Nephron (organoid): Measurements from ENCODE around the gene GHRH.

Experiments
- H3K27ac Mint-ChIP-seq, 3 experiments: 2 replicates each; pipeline ENCODE4 v1.8.0; 2020; ENCODE audit warnings: mixed read lengths in 3 of 3, mild to moderate bottlenecking in 2 of 3, moderate library complexity in 1 of 3
- H3K27me3 Mint-ChIP-seq: 2 replicates; pipeline ENCODE4 v1.8.0; 2021; ENCODE audit warnings: low read depth, mild to moderate bottlenecking, moderate library complexity, mixed read lengths
- H3K36me3 Mint-ChIP-seq: 2 replicates; pipeline ENCODE4 v1.8.0; 2020; ENCODE audit warnings: low read depth, mixed read lengths
- H3K4me1 Mint-ChIP-seq: 2 replicates; pipeline ENCODE4 v1.8.0; 2020; ENCODE audit warnings: mixed read lengths
- H3K4me3 Mint-ChIP-seq, 3 experiments: 2 replicates each; pipeline ENCODE4 v1.8.0; 2020; ENCODE audit warnings: mild to moderate bottlenecking in 3 of 3, mixed read lengths in 3 of 3, moderate library complexity in 2 of 3
- H3K9me3 Mint-ChIP-seq: 2 replicates; pipeline ENCODE4 v1.8.0; 2020; ENCODE audit warnings: mixed read lengths
- TF ChIP-seq, protein P1 (sequence below), 3 experiments: fragments of 200-600 bp; sonication (generic); IDR thresholded peaks; one replicate each; pipeline ENCODE4 v1.5.0; 2021; ENCODE audit warnings: antibody characterized with exemption in 3 of 3; ENCODE audit not compliant: unreplicated experiment in 3 of 3

Gene GHRH

DNA sequence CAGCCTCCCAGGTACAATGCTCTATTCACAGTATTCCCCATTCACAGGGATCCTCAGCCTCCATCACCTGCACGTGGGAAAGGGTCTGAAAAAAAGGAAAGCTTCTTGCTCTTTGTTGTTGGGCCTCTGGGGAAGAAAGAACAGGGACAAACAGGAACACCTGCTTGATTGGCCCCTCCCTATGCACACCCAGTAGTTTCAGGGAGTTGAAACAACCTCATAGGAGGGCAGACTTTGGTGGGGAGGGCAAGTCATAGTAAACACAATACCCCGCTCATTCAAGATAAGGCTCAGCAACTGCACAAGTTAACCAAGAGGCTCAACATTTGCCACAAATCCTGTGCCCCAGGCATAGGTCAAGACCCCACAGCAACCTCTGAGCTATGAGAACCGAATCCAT lies 1.7 kb downstream of the GHRH start:
- Mint-ChIP-seq H3K27ac (no peak overlapping the region), H3K4me1 (peaks cover 5% of the 10 kb centered on the region), H3K9me3 (no peaks in the 10 kb centered on the region), H3K27me3 (peaks cover 19% of the 10 kb centered on the region), H3K4me3 (no peak overlapping the region), H3K36me3 (no peaks in the 10 kb centered on the region)
- TF ChIP-seq, protein P1, sequence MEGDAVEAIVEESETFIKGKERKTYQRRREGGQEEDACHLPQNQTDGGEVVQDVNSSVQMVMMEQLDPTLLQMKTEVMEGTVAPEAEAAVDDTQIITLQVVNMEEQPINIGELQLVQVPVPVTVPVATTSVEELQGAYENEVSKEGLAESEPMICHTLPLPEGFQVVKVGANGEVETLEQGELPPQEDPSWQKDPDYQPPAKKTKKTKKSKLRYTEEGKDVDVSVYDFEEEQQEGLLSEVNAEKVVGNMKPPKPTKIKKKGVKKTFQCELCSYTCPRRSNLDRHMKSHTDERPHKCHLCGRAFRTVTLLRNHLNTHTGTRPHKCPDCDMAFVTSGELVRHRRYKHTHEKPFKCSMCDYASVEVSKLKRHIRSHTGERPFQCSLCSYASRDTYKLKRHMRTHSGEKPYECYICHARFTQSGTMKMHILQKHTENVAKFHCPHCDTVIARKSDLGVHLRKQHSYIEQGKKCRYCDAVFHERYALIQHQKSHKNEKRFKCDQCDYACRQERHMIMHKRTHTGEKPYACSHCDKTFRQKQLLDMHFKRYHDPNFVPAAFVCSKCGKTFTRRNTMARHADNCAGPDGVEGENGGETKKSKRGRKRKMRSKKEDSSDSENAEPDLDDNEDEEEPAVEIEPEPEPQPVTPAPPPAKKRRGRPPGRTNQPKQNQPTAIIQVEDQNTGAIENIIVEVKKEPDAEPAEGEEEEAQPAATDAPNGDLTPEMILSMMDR (IDR thresholded peaks at IDR 0.05; ENCODE audit: unreplicated experiment in 3 of 3): no peak

DNA sequence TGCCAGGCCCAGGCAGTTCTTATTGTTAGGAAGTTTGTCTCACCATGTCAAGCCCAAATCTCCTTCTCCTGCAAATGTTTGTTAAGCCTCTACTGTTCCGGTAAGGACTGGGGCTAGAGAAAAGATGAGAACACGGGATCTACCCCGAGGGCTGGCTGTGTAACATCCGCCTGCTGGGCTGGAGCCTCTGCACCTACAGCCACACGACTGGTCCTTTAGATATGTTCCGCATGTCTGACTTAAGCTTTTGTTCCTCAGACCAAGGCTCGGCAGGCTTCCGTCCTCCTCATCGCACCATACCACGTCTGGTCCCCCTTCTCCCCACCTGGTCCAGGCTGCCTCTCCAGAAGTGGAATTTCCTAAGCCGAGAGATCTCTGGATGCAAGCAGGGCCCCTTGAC lies 2.6 kb downstream of the GHRH start:
- Mint-ChIP-seq H3K9me3 (peaks cover 4% of the 10 kb centered on the region), H3K4me3 (no peak overlapping the region), H3K36me3 (no peaks in the 10 kb centered on the region), H3K27ac (no peak overlapping the region), H3K4me1 (peaks cover 5% of the 10 kb centered on the region), H3K27me3 (peaks cover 24% of the 10 kb centered on the region)
- TF ChIP-seq, protein P1 (IDR thresholded peaks at IDR 0.05; ENCODE audit: unreplicated experiment in 3 of 3): no peak

- Mint-ChIP-seq H3K9me3 (peaks cover 4% of the 10 kb centered on the region), H3K36me3 (no peaks in the 10 kb centered on the region), H3K27ac (no peak overlapping the region), H3K4me3 (no peak overlapping the region), H3K4me1 (peaks cover 5% of the 10 kb centered on the region), H3K27me3 (peaks cover 25% of the 10 kb centered on the region)
- TF ChIP-seq, protein P1 (IDR thresholded peaks at IDR 0.05; ENCODE audit: unreplicated experiment in 3 of 3): no peak
Measured at GRCh38 chr20:37257988-37258387, 3.6 kb downstream of the GHRH start.

- H3K27ac Mint-ChIP-seq: no peak overlapping the region
- TF ChIP-seq, protein P1 (IDR thresholded peaks at IDR 0.05; ENCODE audit: unreplicated experiment in 3 of 3): no peak
- H3K4me1 Mint-ChIP-seq: peaks cover 5% of the 10 kb centered on the region
- H3K9me3 Mint-ChIP-seq: peaks cover 4% of the 10 kb centered on the region
- peaks cover 25% of the 10 kb centered on the region for H3K27me3 Mint-ChIP-seq
- no peak overlapping the region for H3K4me3 Mint-ChIP-seq
- H3K36me3 Mint-ChIP-seq: no peaks in the 10 kb centered on the region
Measured at GRCh38 chr20:37257530-37257929, 4.1 kb downstream of the GHRH start.

DNA sequence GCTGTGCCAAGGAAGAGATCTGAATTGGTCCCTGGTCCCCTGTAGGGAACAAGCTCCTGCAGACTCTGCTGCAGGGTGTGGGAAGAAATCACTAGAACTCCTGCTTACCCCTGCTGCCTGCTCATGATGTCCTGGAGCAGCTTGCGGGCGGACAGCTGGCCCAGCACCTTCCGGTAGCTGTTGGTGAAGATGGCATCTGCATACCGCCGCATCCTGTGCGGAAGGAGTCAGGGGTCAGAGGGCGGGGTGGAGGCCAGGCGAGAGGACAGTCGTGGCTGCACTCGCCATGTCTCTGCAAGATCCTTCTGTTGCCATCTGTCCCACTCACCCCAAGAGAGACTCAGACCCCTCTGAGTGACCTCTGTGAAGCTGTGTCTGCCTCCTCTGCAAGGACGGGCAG lies 5.3 kb downstream of the GHRH start:
- TF ChIP-seq, protein P1 (IDR thresholded peaks at IDR 0.05; ENCODE audit: unreplicated experiment in 3 of 3): no peak
- peaks cover 25% of the 10 kb centered on the region for H3K27me3 Mint-ChIP-seq
- peaks cover 4% of the 10 kb centered on the region for H3K9me3 Mint-ChIP-seq
- no peak overlapping the region for H3K27ac Mint-ChIP-seq
- H3K4me3 Mint-ChIP-seq: no peak overlapping the region
- no peaks in the 10 kb centered on the region for H3K36me3 Mint-ChIP-seq
- peaks cover 5% of the 10 kb centered on the region for H3K4me1 Mint-ChIP-seq

GRCh38 chr20:37254114-37254878 lies 7.3 kb downstream of the GHRH start:
- TF ChIP-seq, protein P1 (IDR thresholded peaks at IDR 0.05; ENCODE audit: unreplicated experiment in 3 of 3): no peak
- Mint-ChIP-seq H3K4me3 (no peak overlapping the region), H3K27me3 (peaks cover 18% of the 10 kb centered on the region), H3K4me1 (peaks cover 5% of the 10 kb centered on the region), H3K27ac (no peak overlapping the region), H3K9me3 (peaks cover 4% of the 10 kb centered on the region), H3K36me3 (peaks cover 4% of the 10 kb centered on the region)
